Psoas muscle (tissue), 8 donors: ENCODE data around the gene RITA1. TPM values are rescaled to one million over a fixed set of nuclear protein-coding genes. Genes with fewer than 3 reads are reported as not detected.
A peak's percentile ranks its signal among the peaks of the same experiment; 100 is the strongest.

ENCODE experiments used
- ATAC-seq, 4 donors: fragments of 200-7000 bp; cut with Tn5 transposase; one replicate each; pipeline ENCODE4 v1.9.1; 2020; ENCODE audit warnings: moderate library complexity in 3 of 4, mild to moderate bottlenecking in 2 of 4
- DNase-seq, 2 donors: peaks; one replicate each; pipeline ENCODE4 v3.0.0-alpha.2; 2020
- H3K27ac ChIP-seq: fragments of 200-600 bp; one replicate; pipeline ENCODE4 v1.8.0; 2022
- H3K27me3 ChIP-seq, 3 donors: fragments of 200-600 bp in 1 of 3; one replicate each; pipeline versions ENCODE4 v1.6.1 to v1.8.0; 2013 to 2022; ENCODE audit warnings: low read length in 2 of 3, mild to moderate bottlenecking in 2 of 3, moderate library complexity in 1 of 3; ENCODE audit not compliant: insufficient read depth in 3 of 3
- H3K36me3 ChIP-seq, 2 donors: fragments of 200-600 bp in 1 of 2; one replicate each; pipeline versions ENCODE4 v1.6.1 to v1.8.0; 2013 to 2022; ENCODE audit warnings: low read depth in 1 of 2, mild to moderate bottlenecking in 1 of 2, moderate library complexity in 1 of 2; ENCODE audit not compliant: insufficient read depth in 1 of 2
- H3K4me1 ChIP-seq: fragments of 200-600 bp; one replicate; pipeline ENCODE4 v1.8.0; 2022
- H3K4me3 ChIP-seq: fragments of 200-600 bp; one replicate; pipeline ENCODE4 v1.8.0; 2022; ENCODE audit warnings: mild to moderate bottlenecking
- H3K9me3 ChIP-seq: fragments of 200-600 bp; one replicate; pipeline ENCODE4 v1.8.0; 2022
- whole genome bisulfite sequencing, 3 donors: extraction: QIAGEN DNeasy Blood & Tissue Kit; methylation state at CpG; one replicate each; pipeline versions ENCODE4 v1.1.6 to v1.1.7; 2013; 5-methylcytosine and 5-hydroxymethylcytosine counted together
- intact Hi-C, 2 donors: fragments of 100-400 bp; cut with DNase I; formaldehyde crosslinking; loops; one replicate each; pipeline versions ENCODE4 v1.11.0 to v1.14.2; 2022
- polyA plus RNA-seq, 3 donors: library from polyadenylated mRNA; stranded (reverse); fragments of 200-250 nt; gene quantifications; one replicate each; pipeline ENCODE4 v1.2.3, GENCODE V29; 2013
- total RNA-seq, 4 donors: library from RNA; stranded (reverse); fragmentation: NEBNext Ultra II Directional in 2 of 4; extraction: Animal tissue kit (Norgen Biotek cat#: 25700) in 2 of 4; gene quantifications; one replicate each; pipeline versions ENCODE4 v1.2.1 to v1.2.4, GENCODE V29; 2021 to 2023
- TF ChIP-seq, protein P1 (sequence below): fragments of 200-600 bp; IDR thresholded peaks from one replicate; pipeline ENCODE4 v1.8.0; 2022; ENCODE audit warnings: antibody characterized with exemption
- donor health status: healthy with polysubstance abuse.
- donor health status: DM: no; HTN: no; CAD: no; lungs with moderate emphysema.
- donor health status: Bipolar disorder and iron deficiency.
- donor health status: healthy.
- donor health status: DM: yes; HTN: yes; CAD: no.
- donor health status: DM: no; HTN: no; CAD: no.
- donor health status: DM: no; HTN: no; CAD: no.
- donor health status: DM: yes; HTN: yes; CAD: no.

Gene RITA1
- total and polyA plus RNA-seq, 7 donors, result 13.0 to 28.5 (median 15.3) TPM

DNA sequence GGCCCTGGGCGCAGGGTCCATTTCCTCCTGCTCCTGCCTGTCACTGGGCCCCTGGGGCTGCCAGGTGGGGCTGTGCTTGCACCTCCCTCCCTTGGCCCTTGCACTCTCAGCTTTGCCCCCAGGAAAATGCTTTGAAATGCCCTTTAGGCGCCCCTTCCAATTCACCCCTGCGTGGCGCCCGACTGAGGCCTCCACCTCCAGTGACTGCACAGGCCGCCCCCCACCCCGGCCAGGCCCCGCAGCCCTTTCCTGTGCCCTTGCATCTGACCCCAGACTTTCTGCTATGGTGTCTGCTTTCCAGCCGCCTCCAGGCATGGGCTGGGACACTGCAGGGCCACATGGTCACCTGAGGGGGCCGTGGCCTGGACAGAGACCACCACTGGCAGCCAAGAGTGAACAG is 17.7 kb upstream of the RITA1 start:
- DNase-seq, result peak in 1 of 2 donors; percentile 35
- no peak overlapping the region for H3K4me3 ChIP-seq
- no peaks in the 10 kb centered on the region for H3K9me3 ChIP-seq
- intact Hi-C loops, result no loop called here
- no peak overlapping the region for H3K27ac ChIP-seq
- H3K36me3 ChIP-seq, result peaks cover 13 to 100% of the 10 kb centered on the region in 2 donors
- TF ChIP-seq, protein P1, sequence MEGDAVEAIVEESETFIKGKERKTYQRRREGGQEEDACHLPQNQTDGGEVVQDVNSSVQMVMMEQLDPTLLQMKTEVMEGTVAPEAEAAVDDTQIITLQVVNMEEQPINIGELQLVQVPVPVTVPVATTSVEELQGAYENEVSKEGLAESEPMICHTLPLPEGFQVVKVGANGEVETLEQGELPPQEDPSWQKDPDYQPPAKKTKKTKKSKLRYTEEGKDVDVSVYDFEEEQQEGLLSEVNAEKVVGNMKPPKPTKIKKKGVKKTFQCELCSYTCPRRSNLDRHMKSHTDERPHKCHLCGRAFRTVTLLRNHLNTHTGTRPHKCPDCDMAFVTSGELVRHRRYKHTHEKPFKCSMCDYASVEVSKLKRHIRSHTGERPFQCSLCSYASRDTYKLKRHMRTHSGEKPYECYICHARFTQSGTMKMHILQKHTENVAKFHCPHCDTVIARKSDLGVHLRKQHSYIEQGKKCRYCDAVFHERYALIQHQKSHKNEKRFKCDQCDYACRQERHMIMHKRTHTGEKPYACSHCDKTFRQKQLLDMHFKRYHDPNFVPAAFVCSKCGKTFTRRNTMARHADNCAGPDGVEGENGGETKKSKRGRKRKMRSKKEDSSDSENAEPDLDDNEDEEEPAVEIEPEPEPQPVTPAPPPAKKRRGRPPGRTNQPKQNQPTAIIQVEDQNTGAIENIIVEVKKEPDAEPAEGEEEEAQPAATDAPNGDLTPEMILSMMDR, result no peak
- ATAC-seq, result peak in 1 of 4 donors; percentile 15
- H3K27me3 ChIP-seq, result no peaks in the 10 kb centered on the region
- 93 to 94% (median 93%) methylated on average over 10 of the region's 10 CpGs for WGBS, 3 donors
- no peaks in the 10 kb centered on the region for H3K4me1 ChIP-seq

- WGBS, 3 donors, result 95 to 97% (median 95%) methylated on average over 13 of the region's 13 CpGs
- ATAC-seq (no peak), DNase-seq (peak in 1 of 2 donors; percentile 40)
- Histone ChIP-seq H3K27me3 (no peaks in the 10 kb centered on the region), H3K36me3 (peaks cover 13 to 100% of the 10 kb centered on the region in 2 donors), H3K4me3 (no peak overlapping the region), H3K27ac (no peak overlapping the region), H3K4me1 (no peaks in the 10 kb centered on the region), H3K9me3 (no peaks in the 10 kb centered on the region)
- TF ChIP-seq, protein P1, result no peak
- intact Hi-C loops, result no loop called here
Measured at GRCh38 chr12:113169697-113170096, 15.8 kb upstream of the RITA1 start.

DNA sequence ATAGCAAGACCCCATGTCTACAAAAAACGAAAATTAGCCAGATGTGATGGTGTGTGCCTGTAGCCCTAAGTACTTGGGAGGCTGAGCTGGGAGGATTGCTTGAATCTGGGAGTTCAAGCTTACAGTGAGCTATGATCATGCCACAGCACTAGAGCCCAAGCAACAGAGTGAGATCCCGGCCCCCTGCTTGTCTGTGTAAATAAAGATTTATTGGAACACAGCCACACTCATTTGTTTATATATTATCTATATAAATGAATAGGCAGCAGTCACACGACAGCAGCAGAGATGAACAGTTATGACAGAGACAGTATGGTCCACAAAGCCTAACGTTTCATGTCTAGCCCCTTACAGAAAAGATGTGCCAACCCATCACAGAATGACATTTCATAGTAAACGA is 15.1 kb upstream of the RITA1 start:
- WGBS, 3 donors, result 92 to 96% (median 95%) methylated on average over 5 of the region's 5 CpGs
- H3K36me3 ChIP-seq, result peaks cover 13 to 100% of the 10 kb centered on the region in 2 donors
- no peak overlapping the region for H3K27ac ChIP-seq
- no peaks in the 10 kb centered on the region for H3K4me1 ChIP-seq
- TF ChIP-seq, protein P1, result no peak
- no peak overlapping the region for H3K4me3 ChIP-seq
- DNase-seq (no peak), ATAC-seq (no peak)
- H3K9me3 ChIP-seq, result no peaks in the 10 kb centered on the region
- H3K27me3 ChIP-seq, result no peaks in the 10 kb centered on the region
- intact Hi-C loops, result no loop called here

DNA sequence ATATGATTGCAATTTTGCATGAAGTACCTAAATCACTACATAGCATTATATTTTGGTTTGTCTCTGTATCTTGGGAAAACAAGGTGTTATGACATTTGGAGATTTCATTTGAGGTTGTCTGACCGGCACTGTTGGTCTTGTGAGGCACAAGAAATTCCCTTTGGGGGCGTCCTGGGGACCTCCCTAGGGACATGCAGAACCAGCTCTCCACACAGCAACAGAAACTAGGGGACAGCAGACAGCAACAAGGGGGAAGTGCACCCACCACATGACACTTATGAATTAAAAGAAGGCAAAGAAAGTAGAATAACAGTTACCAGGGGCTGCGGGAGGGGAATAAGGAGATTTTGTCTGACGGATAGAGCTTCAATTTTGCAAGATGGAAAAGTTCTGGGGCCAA is 14.6 kb upstream of the RITA1 start:
- ATAC-seq, result no peak
- Histone ChIP-seq H3K27ac (no peak overlapping the region), H3K4me1 (no peaks in the 10 kb centered on the region), H3K9me3 (no peaks in the 10 kb centered on the region), H3K36me3 (peaks cover 13 to 95% of the 10 kb centered on the region in 2 donors), H3K27me3 (no peaks in the 10 kb centered on the region), H3K4me3 (no peak overlapping the region)
- 89 to 93% (median 93%) methylated on average over 4 of the region's 4 CpGs for WGBS, 3 donors
- intact Hi-C loops, result no loop called here
- no peak for DNase-seq
- TF ChIP-seq, protein P1, result no peak

- 92 to 95% (median 94%) methylated on average over 9 of the region's 9 CpGs for WGBS, 3 donors
- Histone ChIP-seq H3K4me1 (no peaks in the 10 kb centered on the region), H3K27ac (no peak overlapping the region), H3K36me3 (peaks cover 13 to 95% of the 10 kb centered on the region in 2 donors), H3K4me3 (no peak overlapping the region), H3K9me3 (no peaks in the 10 kb centered on the region), H3K27me3 (no peaks in the 10 kb centered on the region)
- DNase-seq, result no peak
- intact Hi-C loops, result no loop called here
- TF ChIP-seq, protein P1, result no peak
- ATAC-seq, result no peak
Measured at GRCh38 chr12:113171543-113171942, 14.0 kb upstream of the RITA1 start.
